Mucosa of descending colon (tissue), 3 donors: ENCODE data around the gene GNG5. TPM values are rescaled to one million over a fixed set of nuclear protein-coding genes. Genes with fewer than 3 reads are reported as not detected.

Experiments used
- ATAC-seq: fragments of 200-7000 bp; cut with Tn5 transposase; one replicate; pipeline ENCODE4 v1.9.1; 2020; ENCODE audit warnings: mild to moderate bottlenecking, moderate library complexity
- DNase-seq, 3 donors: peaks; one replicate each; pipeline ENCODE4 v3.0.0-alpha.2; 2020
- H3K36me3 ChIP-seq: fragments of 200-600 bp; one replicate; pipeline ENCODE4 v1.8.0; 2021; ENCODE audit warnings: low read depth, mild to moderate bottlenecking
- H3K4me1 ChIP-seq: fragments of 200-600 bp; one replicate; pipeline ENCODE4 v1.8.0; 2021; ENCODE audit warnings: low read depth, mild to moderate bottlenecking
- H3K4me3 ChIP-seq: fragments of 200-600 bp; one replicate; pipeline ENCODE4 v1.8.0; 2021; ENCODE audit warnings: mild to moderate bottlenecking
- H3K9me3 ChIP-seq: fragments of 200-600 bp; one replicate; pipeline ENCODE4 v1.8.0; 2021; ENCODE audit warnings: mild to moderate bottlenecking
- intact Hi-C, 2 donors: fragments of 100-400 bp; cut with DNase I in 1 of 2; cut with micrococcal nuclease in 1 of 2; formaldehyde crosslinking; loops; one replicate each; pipeline versions ENCODE4 v1.11.0 to v1.11.1; 2022; cut with DNase I, micrococcal nuclease
- total RNA-seq, 3 donors: library from RNA; stranded (reverse); fragmentation: NEBNext Ultra II Directional in 2 of 3; extraction: Animal tissue kit (Norgen Biotek cat#: 25700) in 2 of 3; gene quantifications; one replicate each; pipeline versions ENCODE4 v1.2.1 to v1.2.4, GENCODE V29; 2021 to 2023
- TF ChIP-seq, protein P1 (sequence below): fragments of 200-600 bp; IDR thresholded peaks from one replicate; pipeline ENCODE4 v1.8.0; 2022; ENCODE audit warnings: antibody characterized with exemption, mild to moderate bottlenecking
- donor health status: DM: no; HTN: no; CAD: no; lungs with moderate emphysema.
- donor health status: DM: no; HTN: no; CAD: no.
- donor health status: DM: no; HTN: yes; CAD: no.

GNG5 gene
- total RNA-seq, 3 donors from 2014 or later = 75.6 to 158 (median 144) TPM

- H3K4me1 ChIP-seq = peaks cover 10% of the 10 kb centered on the region
- no peaks in the 10 kb centered on the region for H3K9me3 ChIP-seq
- no peak for DNase-seq
- TF ChIP-seq, protein P1, sequence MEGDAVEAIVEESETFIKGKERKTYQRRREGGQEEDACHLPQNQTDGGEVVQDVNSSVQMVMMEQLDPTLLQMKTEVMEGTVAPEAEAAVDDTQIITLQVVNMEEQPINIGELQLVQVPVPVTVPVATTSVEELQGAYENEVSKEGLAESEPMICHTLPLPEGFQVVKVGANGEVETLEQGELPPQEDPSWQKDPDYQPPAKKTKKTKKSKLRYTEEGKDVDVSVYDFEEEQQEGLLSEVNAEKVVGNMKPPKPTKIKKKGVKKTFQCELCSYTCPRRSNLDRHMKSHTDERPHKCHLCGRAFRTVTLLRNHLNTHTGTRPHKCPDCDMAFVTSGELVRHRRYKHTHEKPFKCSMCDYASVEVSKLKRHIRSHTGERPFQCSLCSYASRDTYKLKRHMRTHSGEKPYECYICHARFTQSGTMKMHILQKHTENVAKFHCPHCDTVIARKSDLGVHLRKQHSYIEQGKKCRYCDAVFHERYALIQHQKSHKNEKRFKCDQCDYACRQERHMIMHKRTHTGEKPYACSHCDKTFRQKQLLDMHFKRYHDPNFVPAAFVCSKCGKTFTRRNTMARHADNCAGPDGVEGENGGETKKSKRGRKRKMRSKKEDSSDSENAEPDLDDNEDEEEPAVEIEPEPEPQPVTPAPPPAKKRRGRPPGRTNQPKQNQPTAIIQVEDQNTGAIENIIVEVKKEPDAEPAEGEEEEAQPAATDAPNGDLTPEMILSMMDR = no peak
- intact Hi-C loops = no loop called here
- ATAC-seq = no peak
- H3K4me3 ChIP-seq = no peak overlapping the region
- no peaks in the 10 kb centered on the region for H3K36me3 ChIP-seq
Measured at GRCh38 chr1:84497631-84498275, 8.6 kb downstream of the GNG5 start.

- Histone ChIP-seq H3K36me3 (no peaks in the 10 kb centered on the region), H3K9me3 (no peaks in the 10 kb centered on the region), H3K4me3 (no peak overlapping the region), H3K4me1 (peaks cover 10% of the 10 kb centered on the region)
- ATAC-seq (no peak), DNase-seq (no peak)
- intact Hi-C loops = no loop called here
- TF ChIP-seq, protein P1 = no peak
Measured at GRCh38 chr1:84496498-84496897, 9.9 kb downstream of the GNG5 start.

DNA sequence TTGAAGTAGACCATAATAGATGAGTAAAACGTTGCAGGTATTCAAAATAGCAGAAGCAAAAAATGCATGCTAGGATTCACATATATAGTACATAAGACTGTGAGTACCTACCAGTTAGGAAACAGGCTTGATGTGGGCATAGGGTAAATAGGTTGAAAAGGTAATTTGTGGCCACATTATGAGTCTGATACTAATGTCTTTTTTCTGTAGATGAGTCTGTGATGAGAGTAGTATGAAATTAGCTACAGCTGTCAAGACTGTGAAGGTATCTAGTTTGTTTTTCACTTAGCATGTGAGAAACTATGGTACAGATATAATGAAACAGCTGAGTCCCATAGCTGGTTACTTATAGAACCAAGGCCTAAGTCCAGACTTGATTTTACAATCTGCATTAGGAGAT lies 12.6 kb downstream of the GNG5 start:
- no peak for ATAC-seq
- no peak for DNase-seq
- no peaks in the 10 kb centered on the region for H3K4me1 ChIP-seq
- intact Hi-C loops = no loop called here
- no peak overlapping the region for H3K4me3 ChIP-seq
- TF ChIP-seq, protein P1 = no peak
- H3K36me3 ChIP-seq = no peaks in the 10 kb centered on the region
- H3K9me3 ChIP-seq = no peaks in the 10 kb centered on the region

GRCh38 chr1:84492726-84493125 lies 13.7 kb downstream of the GNG5 start:
- Histone ChIP-seq H3K4me3 (no peak overlapping the region), H3K4me1 (no peaks in the 10 kb centered on the region), H3K9me3 (no peaks in the 10 kb centered on the region), H3K36me3 (no peaks in the 10 kb centered on the region)
- intact Hi-C loops = no loop called here
- no peak for ATAC-seq
- TF ChIP-seq, protein P1 = no peak
- DNase-seq = no peak

DNA sequence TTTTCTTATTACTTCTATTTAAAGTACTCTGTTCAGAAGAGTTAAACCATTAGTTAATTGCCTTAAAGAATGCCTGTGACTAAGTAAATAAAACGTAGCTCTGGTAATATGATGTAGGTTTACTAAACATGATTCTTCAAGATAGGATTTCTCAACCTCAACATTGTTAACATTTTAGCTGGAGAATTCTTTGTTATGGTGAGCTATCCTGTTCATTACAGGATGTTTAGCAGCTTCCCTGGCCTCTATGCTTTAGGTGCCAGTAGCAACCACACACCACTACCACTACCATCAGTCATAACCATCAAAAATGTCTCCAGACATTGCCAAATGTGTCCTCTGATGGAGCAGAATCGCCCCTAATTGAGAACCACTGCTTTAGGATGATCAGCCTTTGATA lies 16.6 kb downstream of the GNG5 start:
- TF ChIP-seq, protein P1 = no peak
- Histone ChIP-seq H3K4me3 (no peak overlapping the region), H3K9me3 (no peaks in the 10 kb centered on the region), H3K4me1 (no peaks in the 10 kb centered on the region), H3K36me3 (no peaks in the 10 kb centered on the region)
- no peak for DNase-seq
- ATAC-seq = no peak
- intact Hi-C loops = no loop called here

DNA sequence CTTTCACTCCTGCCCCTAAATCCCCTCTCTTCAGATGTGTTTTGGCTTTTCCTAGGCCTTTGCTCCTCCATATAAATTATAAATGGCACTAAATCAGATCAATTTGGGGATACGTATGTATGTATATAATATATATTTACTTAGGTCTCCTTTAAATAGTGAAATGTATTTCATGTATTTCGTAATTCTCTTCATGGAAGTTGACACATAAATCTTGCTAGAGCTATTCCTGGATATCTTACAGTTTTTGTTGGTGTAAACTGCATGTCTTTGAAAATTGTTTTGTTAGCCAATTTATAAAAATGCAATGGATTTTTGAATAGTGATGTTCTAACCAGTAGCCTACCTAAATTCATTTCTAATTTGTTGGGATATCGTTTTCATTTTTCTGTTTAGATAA lies 18.3 kb downstream of the GNG5 start:
- Histone ChIP-seq H3K4me3 (no peak overlapping the region), H3K4me1 (no peaks in the 10 kb centered on the region), H3K9me3 (no peaks in the 10 kb centered on the region), H3K36me3 (no peaks in the 10 kb centered on the region)
- DNase-seq (no peak), ATAC-seq (no peak)
- TF ChIP-seq, protein P1 = no peak
- intact Hi-C loops = no loop called here
